HFF-Myc (cell line): ENCODE measurements around the gene LMBR1L.

Experiments
- DNase-seq: peaks from one replicate; pipeline ENCODE4 v3.0.0-alpha.2; 2011; ENCODE audit warnings: low read depth; ENCODE audit errors: extremely low read depth
- H3K4me3 ChIP-seq: replicated peaks from 2 replicates; pipeline ENCODE4 v1.5.1; 2011; ENCODE audit warnings: low read depth, mild to moderate bottlenecking, control low read depth, low read length
- CTCF ChIP-seq: IDR thresholded peaks from 2 replicates; pipeline ENCODE4 v1.5.1; 2012; ENCODE audit warnings: mild to moderate bottlenecking, low read depth, low read length, control low read depth; ENCODE audit errors: missing control alignments

The LMBR1L gene

GRCh38 chr12:49086116-49086515 lies 24.5 kb downstream of the LMBR1L start:
- no peak for DNase-seq
- TF ChIP-seq CTCF = no peak
- H3K4me3 ChIP-seq = no peak overlapping the region

GRCh38 chr12:49084438-49084837 lies 26.2 kb downstream of the LMBR1L start:
- TF ChIP-seq CTCF = no peak
- DNase-seq = no peak
- no peak overlapping the region for H3K4me3 ChIP-seq

GRCh38 chr12:49079793-49080192 lies 30.9 kb downstream of the LMBR1L start:
- TF ChIP-seq CTCF = no peak
- DNase-seq = no peak
- no peak overlapping the region for H3K4me3 ChIP-seq

GRCh38 chr12:49070971-49071370 lies 39.7 kb downstream of the LMBR1L start:
- TF ChIP-seq CTCF = no peak
- no peak overlapping the region for H3K4me3 ChIP-seq
- DNase-seq = no peak

GRCh38 chr12:49069507-49070346 lies 40.9 kb downstream of the LMBR1L start, which contains the start of gene RHEBL1:
Gene RHEBL1, minus strand, starts transcription at chr12:49069979. Its CDS starts 194 bp downstream, at chr12:49069785.
- no peak for TF ChIP-seq CTCF
- peak; percentile 88 for DNase-seq
- peak within 1 kb of the TSS; percentile 75 for H3K4me3 ChIP-seq

- no peak for TF ChIP-seq CTCF
- H3K4me3 ChIP-seq = peak overlapping the region; percentile 75
- no peak for DNase-seq
These were observed 41.7 kb downstream of the LMBR1L start for GRCh38 chr12:49068879-49069506.

- no peak for TF ChIP-seq CTCF
- no peak overlapping the region for H3K4me3 ChIP-seq
- no peak for DNase-seq
These were observed 44.5 kb downstream of the LMBR1L start for GRCh38 chr12:49066120-49066519.
